NOMO-1 (cell line): Measurements from ENCODE around the gene ZNF385A.
A peak's percentile ranks its signal among the peaks of the same experiment; 100 is the strongest.

ENCODE experiments used
- DNase-seq, 2 experiments: peaks; one replicate each; lab custom pipeline; 2025; ENCODE audit not compliant: unreplicated experiment in 2 of 2; lab: John Stamatoyannopoulos, UW

ZNF385A gene

GRCh38 chr12:54384591-54385041 lies at the start of gene ZNF385A:
Gene ZNF385A (minus strand): TSS chr12:54384733. CDS start chr12:54384514, 219 bp downstream.
- DNase-seq: peak; percentile 90 to 95

- no peak for DNase-seq
Observed at GRCh38 chr12:54432815-54433164, 48.3 kb upstream of the ZNF385A start.

GRCh38 chr12:54431911-54432814 lies 47.6 kb upstream of the ZNF385A start:
- DNase-seq: no peak

GRCh38 chr12:54430471-54431069 lies 46.0 kb upstream of the ZNF385A start:
- DNase-seq: no peak

- DNase-seq: no peak
Observed at GRCh38 chr12:54429014-54429471, 44.5 kb upstream of the ZNF385A start.

GRCh38 chr12:54428050-54429013 lies 43.8 kb upstream of the ZNF385A start:
- no peak for DNase-seq

GRCh38 chr12:54427106-54427505 lies 42.6 kb upstream of the ZNF385A start:
- DNase-seq: no peak

GRCh38 chr12:54426690-54427089 lies 42.2 kb upstream of the ZNF385A start:
- no peak for DNase-seq

GRCh38 chr12:54425702-54426101 lies 41.2 kb upstream of the ZNF385A start:
- DNase-seq: no peak

GRCh38 chr12:54424224-54424623 lies 39.7 kb upstream of the ZNF385A start:
- no peak for DNase-seq

GRCh38 chr12:54423816-54424150 lies 39.2 kb upstream of the ZNF385A start:
- no peak for DNase-seq

- DNase-seq: no peak
Observed at GRCh38 chr12:54421879-54422250, 37.3 kb upstream of the ZNF385A start.

- DNase-seq: no peak
Observed at GRCh38 chr12:54421175-54421878, 36.8 kb upstream of the ZNF385A start.

GRCh38 chr12:54420766-54421144 lies 36.2 kb upstream of the ZNF385A start:
- DNase-seq: no peak

GRCh38 chr12:54419088-54419887 lies 34.8 kb upstream of the ZNF385A start, which contains the start of gene ITGA5:
Gene ITGA5 (minus strand): TSS chr12:54419266. CDS start chr12:54419198, 68 bp downstream.
- DNase-seq: peak in 1 of 2 experiments; percentile 30

- DNase-seq: no peak
Observed at GRCh38 chr12:54418441-54419087, 34.0 kb upstream of the ZNF385A start.

- no peak for DNase-seq
Observed at GRCh38 chr12:54417712-54418440, 33.3 kb upstream of the ZNF385A start.
